OCI-LY3 (cell line): Measurements from ENCODE around the gene CPM.

Experiments
- EZH2phosphoT487 ChIP-seq: fragments of 200-600 bp; shearing (Covaris generic); IDR thresholded peaks from 2 replicates; pipeline ENCODE4 v1.6.1; 2018; ENCODE audit warnings: antibody characterized with exemption, mixed run types, low read depth
- TF ChIP-seq, protein P1 (sequence below): fragments of 200-600, 300-600 bp; sonication (generic); IDR thresholded peaks from 2 replicates; pipeline ENCODE4 v1.5.1; 2014; ENCODE audit warnings: antibody characterized with exemption, low read length, low read depth

GRCh38 chr12:68901551-68901950 is 31.4 kb downstream of the CPM start:
- TF ChIP-seq, protein P1, sequence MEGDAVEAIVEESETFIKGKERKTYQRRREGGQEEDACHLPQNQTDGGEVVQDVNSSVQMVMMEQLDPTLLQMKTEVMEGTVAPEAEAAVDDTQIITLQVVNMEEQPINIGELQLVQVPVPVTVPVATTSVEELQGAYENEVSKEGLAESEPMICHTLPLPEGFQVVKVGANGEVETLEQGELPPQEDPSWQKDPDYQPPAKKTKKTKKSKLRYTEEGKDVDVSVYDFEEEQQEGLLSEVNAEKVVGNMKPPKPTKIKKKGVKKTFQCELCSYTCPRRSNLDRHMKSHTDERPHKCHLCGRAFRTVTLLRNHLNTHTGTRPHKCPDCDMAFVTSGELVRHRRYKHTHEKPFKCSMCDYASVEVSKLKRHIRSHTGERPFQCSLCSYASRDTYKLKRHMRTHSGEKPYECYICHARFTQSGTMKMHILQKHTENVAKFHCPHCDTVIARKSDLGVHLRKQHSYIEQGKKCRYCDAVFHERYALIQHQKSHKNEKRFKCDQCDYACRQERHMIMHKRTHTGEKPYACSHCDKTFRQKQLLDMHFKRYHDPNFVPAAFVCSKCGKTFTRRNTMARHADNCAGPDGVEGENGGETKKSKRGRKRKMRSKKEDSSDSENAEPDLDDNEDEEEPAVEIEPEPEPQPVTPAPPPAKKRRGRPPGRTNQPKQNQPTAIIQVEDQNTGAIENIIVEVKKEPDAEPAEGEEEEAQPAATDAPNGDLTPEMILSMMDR: no peak
- TF ChIP-seq EZH2phosphoT487: no peak
